GM18858 (cell line): Measurements from ENCODE around the gene SOAT1.
"Not testable (repeated sequence)": the region's sequence is repeated elsewhere in the genome, so short reads cannot be mapped to it uniquely, and the experiment has no call there.

Experiments
- ATAC-seq: cut with Tn5 transposase; IDR thresholded peaks from one replicate; pipeline ENCODE4 v1.9.1; 2021; ENCODE audit not compliant: unreplicated experiment

SOAT1 gene

DNA sequence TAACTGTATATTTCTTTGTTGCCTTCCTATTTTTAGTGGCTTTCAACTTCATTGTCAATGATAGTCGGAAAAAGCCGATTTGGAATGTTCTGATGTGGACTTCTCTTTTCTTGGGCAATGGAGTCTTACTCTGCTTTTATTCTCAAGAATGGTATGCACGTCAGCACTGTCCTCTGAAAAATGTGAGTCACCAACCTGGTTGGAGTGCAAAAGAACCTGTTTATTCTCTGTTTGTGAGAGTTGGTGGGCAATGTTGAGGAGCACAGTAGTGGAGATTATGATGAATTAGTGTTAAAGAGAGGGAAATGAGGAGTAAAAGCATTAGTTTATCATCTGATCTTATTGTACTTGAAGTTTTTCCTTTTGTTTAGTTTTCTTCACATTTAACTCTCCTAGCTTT lies 57.7 kb downstream of the SOAT1 start:
- ATAC-seq = no peak

DNA sequence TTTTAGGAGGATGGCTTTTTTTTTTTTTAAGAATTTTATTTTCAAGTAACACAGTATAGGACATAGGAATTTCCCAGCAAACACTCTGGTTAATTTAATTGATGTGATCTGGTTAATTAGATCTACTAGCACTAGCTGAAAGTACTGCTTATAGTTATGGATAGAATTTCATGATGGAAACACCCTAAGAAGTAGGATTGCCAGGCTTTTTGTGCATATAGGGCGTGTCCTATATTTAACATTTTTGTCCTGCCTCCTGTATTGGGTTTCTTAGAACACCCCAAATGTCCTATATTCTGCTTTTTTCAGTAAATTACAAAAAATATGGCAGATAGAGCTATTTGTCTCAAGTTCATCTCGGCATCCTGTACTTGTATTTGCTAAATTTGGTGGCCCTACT lies 58.6 kb downstream of the SOAT1 start:
- ATAC-seq = no peak

DNA sequence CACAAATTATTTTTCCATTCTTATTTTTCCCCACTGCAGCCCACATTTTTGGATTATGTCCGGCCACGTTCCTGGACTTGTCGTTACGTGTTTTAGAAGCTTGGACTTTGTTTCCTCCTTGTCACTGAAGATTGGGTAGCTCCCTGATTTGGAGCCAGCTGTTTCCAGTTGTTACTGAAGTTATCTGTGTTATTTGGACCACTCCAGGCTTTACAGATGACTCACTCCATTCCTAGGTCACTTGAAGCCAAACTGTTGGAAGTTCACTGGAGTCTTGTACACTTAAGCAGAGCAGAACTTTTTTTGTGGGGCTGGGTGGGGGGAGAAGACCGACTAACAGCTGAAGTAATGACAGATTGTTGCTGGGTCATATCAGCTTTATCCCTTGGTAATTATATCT lies 59.9 kb downstream of the SOAT1 start:
- no peak for ATAC-seq

DNA sequence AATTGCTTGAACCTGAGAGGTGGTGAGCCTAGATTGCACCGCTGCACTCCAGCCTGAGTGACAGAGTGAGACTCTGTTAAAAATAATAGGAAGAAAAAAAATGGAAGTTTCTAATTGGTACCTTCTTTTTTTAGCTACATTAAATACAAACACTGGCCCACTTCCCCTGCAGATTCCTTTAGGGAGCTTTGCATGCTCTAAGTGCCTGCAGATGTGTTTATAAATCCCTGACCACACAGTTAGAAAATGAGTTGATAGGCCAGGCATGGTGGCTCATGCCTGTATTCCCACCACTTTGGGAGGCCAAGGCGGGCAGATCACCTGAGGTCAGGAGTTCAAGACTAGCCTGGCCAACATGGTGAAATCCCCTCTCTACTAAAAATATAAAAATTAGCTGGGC lies 68.0 kb downstream of the SOAT1 start:
- not testable (repeated sequence) for ATAC-seq

DNA sequence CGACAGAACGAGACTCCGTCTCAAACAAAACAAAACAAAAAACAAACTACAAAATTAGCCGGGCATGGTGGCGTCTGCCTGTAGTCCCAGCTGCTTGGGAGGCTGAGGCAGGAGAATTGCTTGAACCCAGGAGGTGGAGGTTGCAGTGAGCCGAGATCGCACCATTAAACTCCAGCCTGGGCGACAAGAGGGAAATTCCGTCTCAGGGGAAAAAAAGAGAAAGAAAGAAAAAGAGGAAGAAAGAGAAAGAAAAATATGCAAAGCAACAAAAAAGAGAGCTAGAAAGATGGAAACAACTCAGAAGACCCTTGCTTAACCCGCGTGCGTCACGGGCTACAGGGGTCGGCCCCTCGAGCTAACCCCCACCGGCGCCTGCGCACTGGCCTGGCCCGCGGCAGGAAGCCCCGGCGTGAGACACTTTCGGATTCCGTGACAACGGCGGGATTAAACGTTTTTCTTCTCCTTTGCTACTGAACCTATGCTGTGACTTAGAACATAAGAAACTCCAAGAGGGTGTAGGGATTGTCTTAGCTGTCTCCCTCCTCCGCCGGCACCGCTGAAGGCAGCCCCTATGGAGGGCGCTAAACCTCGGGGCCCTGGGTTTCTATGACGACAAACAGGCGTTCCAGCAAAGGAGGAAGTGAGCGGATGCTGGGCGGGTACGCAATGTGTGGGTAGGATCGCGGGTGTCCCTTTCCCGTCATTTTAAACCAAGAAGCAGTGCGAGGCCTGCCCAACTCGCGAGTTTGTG lies 71.9 kb downstream of the SOAT1 start, which contains the start of gene AXDND1:
AXDND1 (plus strand) TSS at position 630 of the 751 bp plus-strand sequence. CDS start 539 bp downstream, outside the sequence.
- ATAC-seq = peak; percentile 92

DNA sequence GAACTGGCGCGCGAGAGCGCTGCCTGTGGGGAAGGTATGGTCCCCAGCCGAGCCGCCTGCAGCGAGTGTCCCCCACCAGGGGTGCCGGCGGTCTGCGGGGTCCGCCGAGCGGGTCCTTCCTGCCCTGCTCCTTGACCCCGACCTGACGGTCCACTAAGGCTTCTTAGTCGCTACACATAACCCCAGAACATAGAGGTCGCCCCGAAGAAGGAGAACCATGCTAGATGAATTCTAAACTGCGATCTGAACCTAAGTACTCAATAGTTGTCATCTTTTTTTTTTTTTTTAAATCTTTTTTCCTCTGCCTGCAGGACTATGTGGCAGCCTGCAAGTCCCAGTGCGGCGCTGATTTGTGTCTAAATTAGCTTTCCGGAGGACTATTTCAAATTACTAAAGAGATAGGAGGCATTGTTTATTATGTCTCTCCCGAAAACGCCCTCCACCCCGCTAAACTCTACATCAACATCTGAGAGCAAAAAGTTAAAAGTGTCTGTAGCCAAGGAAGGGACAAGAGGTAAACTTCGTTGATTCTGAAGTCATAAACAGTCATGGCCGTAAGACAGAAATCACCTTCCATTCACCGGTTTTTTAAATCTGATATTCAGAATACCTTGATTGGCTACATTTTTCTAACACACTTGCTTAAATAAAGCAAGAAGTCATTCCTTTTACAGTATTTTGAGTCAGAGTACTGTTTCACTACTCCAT lies 72.7 kb downstream of the SOAT1 start:
- ATAC-seq = peak; percentile 17

DNA sequence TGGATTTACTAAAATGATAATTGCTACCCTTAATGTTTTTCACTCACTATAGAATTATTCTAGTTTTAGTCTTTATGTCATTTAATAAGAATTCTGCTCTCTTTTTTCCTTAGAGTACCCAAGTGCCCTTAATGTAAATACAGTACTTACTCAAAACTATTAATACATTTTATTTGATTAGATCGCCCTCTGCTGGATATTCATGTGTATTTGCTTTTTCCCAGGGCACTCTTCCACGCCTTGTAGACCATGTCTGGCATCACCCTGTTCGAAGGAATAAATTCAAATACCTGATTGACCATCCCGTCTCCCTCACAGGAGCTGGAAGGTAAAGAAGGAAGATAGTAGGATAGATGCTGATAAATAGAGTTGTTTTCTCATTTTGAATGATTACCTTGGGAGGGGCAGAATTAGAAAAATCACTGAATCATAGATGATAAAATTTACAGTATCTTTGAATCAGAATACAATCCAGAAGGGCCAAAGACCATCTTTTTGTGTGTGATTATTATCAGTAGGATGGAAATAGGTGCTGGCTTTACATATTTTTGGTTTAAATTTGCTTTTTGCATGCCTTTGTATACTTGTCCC lies 76.2 kb downstream of the SOAT1 start:
- ATAC-seq = peak; percentile 37

DNA sequence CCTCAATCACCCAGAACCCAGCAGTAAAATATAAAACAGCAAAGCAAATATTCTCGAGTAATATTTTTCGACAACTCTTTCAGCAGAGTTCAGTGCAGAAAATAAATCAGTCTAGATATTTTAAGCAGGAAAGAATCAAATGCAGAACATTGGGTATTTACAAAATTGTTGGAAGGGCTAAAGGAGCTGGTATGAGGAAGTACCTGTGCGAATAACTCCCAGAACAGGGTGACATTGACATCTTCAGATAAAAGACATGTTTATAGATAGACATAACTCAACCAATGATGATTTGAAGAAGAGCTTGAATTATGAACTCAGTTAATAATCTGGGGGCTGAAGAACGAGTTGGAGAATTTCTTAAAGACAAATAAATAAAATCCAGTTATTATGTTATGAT lies 78.6 kb downstream of the SOAT1 start:
- no peak for ATAC-seq

DNA sequence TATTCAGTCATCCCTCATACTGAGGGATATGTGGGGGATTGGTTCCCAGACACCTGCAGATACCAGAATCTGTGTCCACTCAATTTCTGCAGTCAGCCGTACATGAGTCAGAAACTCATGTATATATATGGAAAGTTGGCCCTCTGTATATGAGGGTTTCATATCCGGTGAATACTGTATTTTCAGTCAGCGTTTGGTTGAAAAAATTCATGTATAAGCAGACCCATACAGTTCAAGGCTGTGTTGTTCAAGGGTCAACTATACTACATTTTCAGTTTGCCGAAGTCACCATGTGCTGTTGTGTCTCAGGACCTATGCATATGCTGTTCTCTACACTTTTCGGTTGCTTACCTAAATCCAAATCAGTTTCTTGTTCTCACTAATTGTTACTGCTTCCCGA lies 82.6 kb downstream of the SOAT1 start:
- no peak for ATAC-seq

DNA sequence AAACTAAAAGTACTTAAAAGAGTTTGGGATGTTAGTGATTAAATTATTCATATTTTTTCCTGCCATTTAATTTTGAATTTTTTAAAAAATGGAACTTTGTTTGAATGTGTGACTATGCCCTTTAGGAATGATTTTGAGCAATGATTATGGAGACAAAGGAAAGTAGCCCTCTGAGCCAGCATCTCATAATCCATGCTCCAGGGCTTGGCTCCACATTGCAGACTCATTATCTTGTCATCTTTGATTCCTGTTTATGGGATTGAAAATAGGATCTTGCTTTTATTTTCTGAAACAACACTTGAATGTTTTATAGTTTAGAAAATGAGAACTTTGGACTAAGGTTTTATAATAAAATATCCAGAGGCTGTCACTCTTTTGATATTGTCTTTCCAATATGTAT lies 86.7 kb downstream of the SOAT1 start:
- ATAC-seq = no peak

DNA sequence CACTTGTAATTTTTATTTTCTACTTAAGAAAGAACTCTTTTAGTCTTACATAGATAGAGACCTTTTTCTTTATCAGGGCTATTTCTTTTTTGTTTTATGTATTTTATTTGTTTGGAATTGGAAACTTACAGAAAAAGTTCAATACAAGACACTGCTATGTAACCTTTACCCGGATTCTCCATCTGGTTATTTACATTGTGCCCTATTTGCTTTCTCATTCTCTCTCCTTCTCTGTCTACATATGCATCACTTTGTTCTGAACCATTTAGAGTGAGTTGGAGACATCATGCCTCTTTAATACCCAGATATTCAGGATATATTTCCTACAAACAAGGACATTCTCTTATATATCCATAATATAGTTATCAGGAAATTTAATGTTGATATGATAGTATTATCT lies 90.4 kb downstream of the SOAT1 start:
- no peak for ATAC-seq

DNA sequence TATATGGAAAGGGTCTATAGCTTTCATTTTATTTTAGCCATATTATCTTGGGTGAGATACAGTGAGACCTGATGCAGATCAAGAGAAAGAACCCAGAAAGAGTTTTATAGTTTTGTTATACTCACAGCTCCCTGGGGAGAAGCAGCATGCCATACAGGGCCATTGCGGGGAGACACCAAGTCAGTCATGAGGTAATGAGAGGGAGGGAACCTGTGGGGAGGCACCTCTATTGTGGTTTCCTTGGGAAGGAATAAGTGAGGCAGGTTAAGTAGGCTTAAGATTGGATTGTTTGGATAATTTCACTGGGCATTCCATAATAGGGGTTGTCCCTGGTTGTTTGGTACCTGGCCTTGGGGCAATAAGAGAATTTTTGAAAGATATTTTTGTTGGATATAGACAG lies 91.9 kb downstream of the SOAT1 start:
- ATAC-seq = no peak

DNA sequence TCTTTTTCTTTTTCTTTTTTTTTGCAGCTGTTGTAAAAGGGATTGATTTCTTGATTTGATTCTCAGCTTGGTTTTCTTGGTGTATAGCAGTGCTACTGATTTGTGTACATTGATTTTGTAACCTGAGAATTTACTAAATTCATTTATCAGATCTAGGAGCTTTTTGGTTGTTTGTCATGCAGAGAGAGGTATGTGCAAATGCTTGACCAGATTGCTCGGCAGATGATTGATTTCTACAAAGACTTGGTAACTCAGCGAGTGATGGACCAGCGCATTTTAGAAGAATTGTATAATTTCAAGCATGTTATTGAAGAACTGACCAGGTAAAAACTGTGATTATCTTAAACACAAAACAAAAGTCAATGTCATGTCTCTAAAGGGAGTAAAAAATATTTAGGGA lies 100.1 kb downstream of the SOAT1 start:
- ATAC-seq = no peak

DNA sequence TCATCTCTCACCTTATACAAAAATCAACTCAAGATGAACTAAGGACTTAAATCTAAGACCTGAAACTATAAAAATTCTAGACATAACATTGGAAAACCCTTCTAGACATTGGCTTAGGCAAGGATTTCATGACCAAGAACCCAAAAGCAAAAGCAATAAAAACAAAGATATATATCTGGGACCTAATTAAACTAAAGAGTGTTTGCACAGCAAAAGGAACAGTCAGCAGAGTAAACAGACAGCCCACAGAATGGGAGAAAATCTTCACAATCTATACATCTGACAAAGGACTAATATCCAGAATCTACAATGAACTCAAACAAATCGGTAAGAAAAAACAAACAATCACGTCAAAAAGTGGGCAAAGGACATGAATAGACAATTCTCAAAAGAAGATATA lies 105.8 kb downstream of the SOAT1 start:
- ATAC-seq = not testable (repeated sequence)
